Coronary artery (tissue), 2 donors: ENCODE data around the gene SLC25A51.

ENCODE experiments used
- DNase-seq: peaks from one replicate; pipeline ENCODE4 v3.0.0-alpha.2; 2017; ENCODE audit warnings: low spot score
- H3K27ac ChIP-seq, 2 donors: fragments of 200-600 bp; sonication (generic); one replicate each; pipeline ENCODE4 v1.5.1; 2016 to 2019
- H3K4me3 ChIP-seq: fragments of 200-600 bp; sonication (generic); 2 replicates; pipeline ENCODE4 v1.5.1; 2016; ENCODE audit warnings: mild to moderate bottlenecking, moderate library complexity
- CTCF ChIP-seq: fragments of 200-600 bp; sonication (generic); IDR thresholded peaks from one replicate; pipeline ENCODE4 v1.5.1; 2019; ENCODE audit warnings: antibody characterized with exemption

Gene SLC25A51

GRCh38 chr9:37903647-37904444 is at the start of gene SLC25A51:
SLC25A51 (minus strand) TSS chr9:37904127; CDS start chr9:37888550, 15,577 bp downstream.
- TF ChIP-seq CTCF = peak; percentile 88
- Histone ChIP-seq H3K27ac (peak within 1 kb of the TSS; percentile 73 to 93), H3K4me3 (peak within 1 kb of the TSS; percentile 92)
- peak; percentile 96 for DNase-seq

DNA sequence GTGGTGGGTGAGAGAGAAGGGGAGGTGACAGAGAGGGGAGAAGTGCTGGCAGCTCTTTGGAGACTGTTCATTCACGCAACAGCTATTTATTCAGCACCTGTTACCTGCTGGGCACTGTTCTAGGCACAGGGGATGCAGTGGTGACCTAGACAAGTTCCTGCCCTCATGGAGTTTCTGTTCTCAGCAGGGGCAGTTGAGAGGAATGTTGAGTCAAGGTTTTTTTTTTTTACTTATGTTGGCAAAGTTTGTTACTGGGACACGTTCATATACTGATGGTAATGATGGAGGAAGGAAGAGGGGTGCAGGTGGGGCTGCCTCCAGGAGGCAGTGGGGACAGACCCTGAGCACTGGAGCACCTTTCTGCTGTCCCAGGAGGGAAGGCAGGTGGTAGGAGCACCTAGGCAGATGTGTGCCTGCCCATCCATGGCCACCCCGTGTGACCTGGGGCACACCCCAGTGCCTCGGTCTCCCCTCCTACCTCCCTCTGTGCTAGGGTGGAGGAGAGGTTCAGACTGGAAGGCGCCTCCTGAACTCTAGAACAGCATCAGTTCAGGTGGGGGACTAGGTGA is 49.4 kb upstream of the SLC25A51 start:
- H3K4me3 ChIP-seq = no peak overlapping the region
- H3K27ac ChIP-seq = peak overlapping the region; percentile 11 to 52
- DNase-seq = no peak
- no peak for TF ChIP-seq CTCF

GRCh38 chr9:37952731-37953130 is 48.8 kb upstream of the SLC25A51 start:
- no peak overlapping the region for H3K4me3 ChIP-seq
- no peak overlapping the region for H3K27ac ChIP-seq
- TF ChIP-seq CTCF = no peak
- DNase-seq = no peak

DNA sequence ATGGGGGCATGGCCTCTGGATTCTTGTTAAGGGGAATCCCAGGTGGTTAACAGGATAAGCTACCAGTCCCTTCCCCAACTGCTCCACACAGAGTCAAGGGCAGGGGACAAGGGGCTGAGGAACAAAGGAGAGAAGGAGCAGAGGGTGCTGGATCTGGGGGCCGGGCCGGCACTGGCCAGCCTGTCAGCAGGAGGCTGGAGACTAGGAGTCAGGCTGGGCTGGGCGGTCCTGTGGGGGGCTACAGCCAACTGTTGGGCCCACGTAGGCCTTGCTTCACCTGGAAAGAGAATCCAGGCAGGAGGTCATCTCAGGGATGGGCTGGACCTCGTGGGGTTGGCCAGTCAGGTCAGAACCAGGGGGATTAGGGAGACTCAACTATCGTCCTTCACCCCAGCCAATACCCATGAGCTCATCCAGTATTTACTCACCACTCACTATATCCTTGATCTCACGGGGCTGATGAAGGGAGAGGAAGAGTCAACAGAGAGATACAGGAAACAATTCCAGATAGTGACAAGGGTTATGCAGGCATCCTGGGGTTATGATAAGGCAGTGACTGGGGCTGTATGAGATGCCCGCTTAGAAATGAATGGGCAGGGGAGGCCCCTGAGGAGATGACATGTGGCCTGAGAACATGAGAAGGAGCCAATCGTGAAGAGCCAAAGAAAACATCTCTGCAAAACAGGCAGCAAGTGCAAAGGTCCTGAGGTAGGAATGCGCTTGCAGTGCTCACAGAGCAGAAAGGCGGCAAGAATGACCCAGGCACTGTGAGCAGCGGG is 47.9 kb upstream of the SLC25A51 start:
- DNase-seq = no peak
- Histone ChIP-seq H3K27ac (no peak overlapping the region), H3K4me3 (no peak overlapping the region)
- TF ChIP-seq CTCF = no peak

- H3K4me3 ChIP-seq = no peak overlapping the region
- no peak for DNase-seq
- TF ChIP-seq CTCF = no peak
- no peak overlapping the region for H3K27ac ChIP-seq
Observed at GRCh38 chr9:37950561-37950960, 46.6 kb upstream of the SLC25A51 start.

DNA sequence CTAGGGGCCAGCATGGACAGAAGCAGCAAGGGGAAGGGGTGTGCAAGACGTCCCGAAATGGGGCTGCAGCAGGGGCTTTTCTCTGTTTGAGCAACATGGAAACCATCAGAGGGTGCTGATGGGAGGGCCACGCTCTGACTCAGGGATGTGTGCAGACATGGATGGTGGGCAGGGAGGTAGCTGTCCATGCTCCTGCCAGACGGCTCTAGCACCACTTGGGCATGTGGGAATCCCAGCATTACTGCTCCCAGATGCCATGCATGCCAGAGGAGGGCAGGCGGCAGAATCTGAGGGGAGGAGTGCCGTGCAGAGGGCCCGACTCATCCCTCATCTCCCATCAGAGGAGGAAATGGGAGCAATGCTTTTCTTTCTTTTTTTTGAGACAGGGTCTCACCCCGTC is 45.6 kb upstream of the SLC25A51 start:
- no peak for TF ChIP-seq CTCF
- Histone ChIP-seq H3K4me3 (no peak overlapping the region), H3K27ac (no peak overlapping the region)
- no peak for DNase-seq
